Stimulated activated CD4-positive, alpha-beta T cell treated with anti-CD3 and anti-CD28 coated beads, Interleukin-2, amount 100 ng/mL, for 48 hours (primary cell): ENCODE data around the gene BCL10.
A peak's percentile ranks its signal among the peaks of the same experiment; 100 is the strongest.

ENCODE experiments used
- DNase-seq, 2 donors: peaks; one replicate each; pipeline ENCODE4 v3.0.0-alpha.2; 2020

The BCL10 gene

GRCh38 chr1:85276215-85276977 lies at the start of gene BCL10:
BCL10 (minus strand) TSS chr1:85276632; CDS start chr1:85276352, 280 bp downstream.
- DNase-seq = peak; percentile 93 to 95

- DNase-seq = no peak
Measured at GRCh38 chr1:85325920-85326319, 49.5 kb upstream of the BCL10 start.

GRCh38 chr1:85323770-85324169 lies 47.3 kb upstream of the BCL10 start:
- DNase-seq = no peak

DNA sequence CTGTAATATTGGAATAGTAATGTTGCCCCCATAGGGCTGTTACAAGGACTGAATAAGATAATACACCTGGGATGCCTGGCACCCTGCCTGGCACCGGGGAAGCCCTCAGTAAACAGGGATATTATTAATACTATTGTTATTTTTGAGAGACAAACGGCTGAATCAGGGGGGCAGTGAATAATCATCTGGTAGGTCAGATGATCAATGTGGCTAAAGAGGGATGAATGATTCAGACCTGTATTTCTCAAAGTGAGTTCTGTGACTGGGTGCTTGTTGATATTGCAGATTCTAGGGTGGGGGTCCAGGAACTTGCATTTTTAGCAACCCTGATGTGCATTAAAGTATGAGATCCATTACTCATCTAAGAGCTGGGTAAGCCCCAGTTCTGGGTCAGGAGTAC lies 46.2 kb upstream of the BCL10 start:
- no peak for DNase-seq

DNA sequence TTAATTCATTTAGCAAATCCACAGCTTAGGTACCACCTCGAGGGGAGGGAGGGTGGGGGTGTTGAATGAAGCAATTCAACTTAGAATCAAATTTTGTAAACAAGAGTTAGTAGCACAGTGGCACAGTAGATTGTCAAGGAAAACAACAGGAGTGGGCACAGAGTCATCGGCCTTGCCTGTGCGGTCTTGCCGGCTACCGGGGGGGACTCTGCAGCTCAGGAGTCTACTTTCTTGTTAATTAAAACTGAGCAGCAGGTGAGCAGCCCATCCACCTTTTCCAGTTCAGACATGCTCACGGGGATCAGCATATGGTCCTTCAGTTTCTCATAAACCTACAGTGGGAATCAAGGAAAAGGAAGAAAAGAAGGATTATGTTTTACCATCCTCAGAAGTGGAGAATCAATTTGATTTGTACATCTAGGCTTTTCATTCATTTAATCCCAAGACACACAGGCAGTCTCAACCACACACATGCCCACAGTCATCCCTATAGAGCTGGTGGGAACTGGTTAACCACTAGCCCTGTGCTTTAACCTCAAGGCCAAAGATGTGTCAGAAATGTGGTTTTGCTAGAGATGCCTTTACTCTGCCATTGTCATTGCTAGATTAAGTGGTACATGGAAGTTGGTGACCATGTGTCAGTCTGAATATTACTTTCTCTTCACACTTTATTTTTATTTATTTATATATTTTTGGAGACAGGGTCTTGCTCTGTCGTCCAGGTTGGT lies 45.0 kb upstream of the BCL10 start:
- DNase-seq = peak in 1 of 2 donors; percentile 39

GRCh38 chr1:85320371-85321131 lies 44.1 kb upstream of the BCL10 start:
- no peak for DNase-seq

- no peak for DNase-seq
Measured at GRCh38 chr1:85319931-85320330, 43.5 kb upstream of the BCL10 start.

- no peak for DNase-seq
Measured at GRCh38 chr1:85319491-85319890, 43.1 kb upstream of the BCL10 start.

GRCh38 chr1:85318217-85318616 lies 41.8 kb upstream of the BCL10 start:
- no peak for DNase-seq

GRCh38 chr1:85317560-85317959 lies 41.1 kb upstream of the BCL10 start:
- no peak for DNase-seq

DNA sequence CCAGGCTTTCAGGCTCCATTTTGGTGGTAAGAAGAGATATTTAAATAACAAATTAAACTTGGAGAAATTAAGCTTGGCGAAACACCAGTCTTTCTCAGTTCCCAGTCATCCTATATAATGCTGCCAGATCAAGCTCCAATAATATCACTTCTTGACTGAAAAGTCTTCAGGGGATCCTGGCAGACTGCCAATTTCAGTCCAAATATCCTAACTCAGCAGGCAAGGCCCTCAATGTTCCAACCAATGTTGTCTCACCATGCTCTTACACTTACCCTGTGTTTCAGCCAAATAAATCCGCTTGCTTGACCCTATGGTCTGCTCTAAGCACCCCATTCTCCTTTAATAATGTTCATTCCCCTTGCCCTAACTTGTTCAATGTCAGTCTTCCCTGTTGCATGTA lies 39.9 kb upstream of the BCL10 start:
- no peak for DNase-seq

DNA sequence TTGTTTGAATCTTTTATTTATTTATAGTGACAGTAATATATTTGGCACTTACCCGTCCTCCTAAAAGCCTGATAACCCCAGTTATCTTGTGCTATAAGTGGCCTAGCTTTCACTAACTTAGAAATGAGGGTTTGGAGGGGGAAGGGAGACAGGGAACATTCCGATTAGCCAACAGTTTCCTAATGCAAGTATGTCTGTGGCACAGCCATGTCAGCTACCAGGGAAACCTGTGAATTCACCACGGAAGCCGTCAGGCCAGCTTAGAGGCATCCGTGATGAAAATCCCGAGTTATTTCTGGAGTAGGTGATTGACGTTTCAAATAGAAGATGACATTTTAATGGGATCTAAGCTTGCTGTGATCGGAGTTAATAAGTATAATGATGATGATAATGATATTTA lies 39.4 kb upstream of the BCL10 start:
- no peak for DNase-seq

- DNase-seq = no peak
Measured at GRCh38 chr1:85314726-85315125, 38.3 kb upstream of the BCL10 start.

GRCh38 chr1:85313888-85314696 lies 37.7 kb upstream of the BCL10 start:
- no peak for DNase-seq

DNA sequence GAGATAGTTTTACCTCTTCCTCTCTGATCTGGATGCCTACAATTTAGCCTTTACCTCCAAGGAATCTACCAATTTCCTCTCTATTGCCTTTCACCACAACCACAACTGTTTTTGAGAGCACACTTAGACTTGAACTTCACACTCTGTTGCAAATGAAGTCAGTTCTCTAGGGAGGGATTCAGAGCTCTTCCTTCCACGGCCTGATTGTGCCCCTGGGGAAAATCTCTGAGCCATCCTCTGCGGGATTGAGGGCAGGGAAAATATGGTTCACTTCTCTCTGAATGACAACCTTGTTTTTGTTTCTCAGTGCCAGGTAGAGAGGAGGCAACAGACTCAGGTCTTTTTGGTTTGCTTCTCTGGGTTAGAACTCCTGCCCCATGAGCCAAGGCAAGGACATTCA lies 35.4 kb upstream of the BCL10 start:
- no peak for DNase-seq

DNA sequence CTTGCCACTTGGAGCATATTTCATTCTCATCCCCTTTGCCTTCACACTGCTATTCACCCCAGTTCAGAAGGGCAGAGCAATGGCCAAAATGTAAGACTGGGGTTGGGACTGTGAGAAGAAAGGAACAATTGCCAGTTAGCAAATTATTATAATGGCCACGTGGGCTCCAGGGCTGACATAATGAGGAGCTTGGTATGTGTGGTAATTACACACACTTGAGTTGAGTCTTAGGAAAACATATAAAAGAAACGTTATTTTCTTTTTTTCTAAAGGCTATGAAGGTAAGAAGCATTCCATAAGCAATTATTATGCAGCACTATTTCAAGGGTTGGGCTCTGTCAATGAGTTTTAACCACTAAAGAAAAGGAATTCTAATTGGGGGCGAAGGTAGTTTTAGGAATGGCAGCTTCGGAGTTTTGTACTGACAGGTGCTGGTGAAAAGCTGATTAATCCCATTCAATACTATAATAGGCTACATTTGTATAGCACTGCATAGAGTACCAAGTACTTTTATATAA lies 32.5 kb upstream of the BCL10 start:
- no peak for DNase-seq

DNA sequence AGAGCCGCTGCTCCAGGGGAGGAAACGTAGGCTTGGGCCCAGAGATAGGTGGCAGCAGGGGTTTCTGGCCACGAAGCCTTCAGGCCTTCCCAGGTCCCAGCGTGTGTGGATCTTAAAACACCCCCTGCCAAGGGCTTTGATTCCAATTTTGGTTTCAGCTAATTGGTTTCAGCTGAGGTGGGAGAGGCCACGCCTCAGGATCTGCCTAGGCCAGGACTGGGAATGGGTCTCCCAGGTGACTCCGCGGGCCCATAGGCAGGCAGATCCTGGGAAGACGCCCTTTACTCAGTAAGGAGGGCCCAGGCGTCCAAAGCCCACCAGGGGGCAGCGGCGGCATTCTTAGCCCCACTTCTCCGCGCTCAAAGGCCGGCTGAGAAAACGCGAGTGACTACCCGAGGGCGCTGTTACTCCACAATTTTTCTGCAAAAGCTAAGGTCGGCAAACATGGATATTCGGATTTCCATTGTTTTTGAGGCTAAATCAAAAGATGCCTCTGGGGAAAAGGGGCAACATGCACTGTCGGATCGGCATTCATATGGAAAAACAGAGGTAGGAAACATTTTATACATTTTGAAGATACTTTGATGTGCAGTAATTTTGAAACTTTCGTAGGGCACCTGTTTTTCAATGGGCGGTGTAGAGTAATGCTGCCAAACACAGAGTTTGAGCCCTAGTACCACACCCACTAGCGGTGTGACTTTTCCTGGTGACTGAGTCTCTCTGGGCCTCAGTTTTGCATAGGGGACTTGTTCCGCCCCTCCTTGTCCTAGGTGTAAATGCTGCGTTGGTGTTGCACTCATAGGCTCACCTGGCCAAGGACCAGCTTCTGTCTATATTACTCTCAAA lies 31.8 kb upstream of the BCL10 start:
- peak; percentile 58 to 62 for DNase-seq

DNA sequence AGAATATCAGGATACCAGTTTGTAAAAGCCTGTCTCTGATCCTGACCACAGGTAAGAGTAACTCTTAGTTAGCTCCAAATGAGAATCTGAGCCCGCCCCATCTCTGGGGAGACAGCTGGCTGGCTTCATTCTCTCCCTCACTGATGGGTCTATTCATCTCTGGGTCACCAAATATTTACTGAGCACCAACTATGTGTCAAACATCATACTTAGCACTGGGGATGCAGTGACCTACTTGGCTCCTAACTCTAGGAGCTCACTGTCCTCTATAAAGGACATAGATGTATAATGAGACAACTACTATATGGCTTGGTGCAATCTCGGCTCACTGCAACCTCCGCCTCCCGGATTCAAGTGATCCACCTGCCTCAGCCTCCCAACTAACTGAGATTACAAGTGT lies 29.8 kb upstream of the BCL10 start:
- no peak for DNase-seq

DNA sequence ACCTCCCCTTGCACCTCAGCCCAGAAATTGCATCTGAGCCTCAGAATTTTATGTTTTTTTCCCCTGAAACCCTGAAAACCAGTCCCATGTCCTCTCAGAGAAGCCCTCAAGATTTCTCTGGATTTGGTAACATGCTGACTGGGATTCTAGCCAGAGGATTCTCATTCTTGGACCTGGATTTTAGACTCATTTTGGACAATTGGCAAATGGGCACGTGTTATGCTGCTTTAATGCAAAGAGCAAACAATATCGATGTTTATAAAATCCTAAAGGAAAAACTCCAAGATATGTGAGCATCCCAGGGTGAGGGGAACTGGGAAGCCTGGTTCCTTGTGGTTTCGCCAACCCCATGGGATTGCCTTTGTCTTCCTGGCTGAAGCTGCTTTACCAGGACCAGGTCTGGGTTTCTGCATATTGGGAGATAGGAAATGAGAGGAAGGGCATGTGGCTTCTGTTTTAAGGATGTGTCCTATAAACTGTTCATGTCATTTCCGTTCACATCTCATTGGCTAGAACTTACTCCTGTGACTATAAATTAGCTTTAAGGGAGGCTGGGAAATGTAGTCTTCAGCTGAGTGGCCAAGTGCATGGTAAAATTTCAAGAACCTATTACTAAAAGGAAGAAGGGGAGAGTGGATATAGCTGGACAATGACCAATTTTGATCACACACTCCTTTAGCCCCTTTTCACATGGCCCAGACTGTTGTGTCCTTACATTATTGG lies 27.2 kb upstream of the BCL10 start:
- DNase-seq = no peak

GRCh38 chr1:85300140-85300539 lies 23.7 kb upstream of the BCL10 start:
- DNase-seq = no peak
